ENCODE results near the gene IRF2BPL.

- TF ChIP-seq POLR2A (IDR thresholded peaks at IDR 0.05; ENCODE audit: low read depth) = no peak
- TF ChIP-seq CTCF (IDR thresholded peaks at IDR 0.05) = no peak
- TF ChIP-seq POLR2AphosphoS5 (IDR thresholded peaks at IDR 0.05) = no peak
These were observed 42.8 kb downstream of the IRF2BPL start for GRCh38 chr14:76985540-76986230.
